HepG2 (cell line): ENCODE measurements around the gene THRA. TPM values are rescaled to one million over a fixed set of nuclear protein-coding genes. Genes with fewer than 3 reads are reported as not detected.
A peak's percentile ranks its signal among the peaks of the same experiment; 100 is the strongest.

Experiments used
- AGO2 ChIP-seq: fragments of 200-400 bp; formaldehyde crosslinking; optimal IDR thresholded peaks from 2 replicates; pipeline ENCODE3; 2017; ENCODE audit warnings: mild to moderate bottlenecking, low read depth, low read length, moderate library complexity
- BORCS8-MEF2B ChIP-seq: sonication (generic); formaldehyde crosslinking; IDR thresholded peaks from 2 replicates; pipeline ENCODE4 v1.8.0; 2022; ENCODE audit warnings: mild to moderate bottlenecking, missing genetic modification reagents
- CBX1 ChIP-seq: IDR thresholded peaks from one replicate; pipeline ENCODE4 v1.6.1; 2016; ENCODE audit warnings: antibody characterized with exemption, low read depth
- EP300 ChIP-seq, 3 experiments: sonication (generic) in 1 of 3; formaldehyde crosslinking in 1 of 3; IDR thresholded peaks; 2 replicates each; pipeline versions ENCODE4 v1.5.1 to v1.6.1; 2011 to 2020; ENCODE audit warnings: low read depth in 2 of 3, low read length in 2 of 3, borderline replicate concordance in 1 of 3, improper control_type of control experiment in 1 of 3, mild to moderate bottlenecking in 1 of 3, missing genetic modification reagents in 1 of 3, moderate library complexity in 1 of 3
- FIP1L1 ChIP-seq: fragments of 200-400 bp; formaldehyde crosslinking; IDR thresholded peaks from 2 replicates; pipeline ENCODE4 v1.6.1; 2018; ENCODE audit warnings: low read depth, mild to moderate bottlenecking, low read length, moderate library complexity, borderline replicate concordance; ENCODE audit not compliant: insufficient read depth
- IRF2 ChIP-seq: IDR thresholded peaks from 2 replicates; pipeline ENCODE4 v1.6.1; 2018; ENCODE audit warnings: missing genetic modification reagents, missing compliant biosample characterization
- NCOA2 ChIP-seq: sonication (generic); formaldehyde crosslinking; IDR thresholded peaks from 2 replicates; pipeline ENCODE4 v1.8.0; 2022; ENCODE audit warnings: inconsistent platforms
- RELA ChIP-seq: sonication (generic); formaldehyde crosslinking; IDR thresholded peaks from 2 replicates; pipeline ENCODE4 v1.4.0; 2020; ENCODE audit warnings: missing genetic modification reagents
- SATB2 ChIP-seq: sonication (generic); formaldehyde crosslinking; IDR thresholded peaks from 2 replicates; pipeline ENCODE4 v1.5.0; 2020; ENCODE audit warnings: missing genetic modification reagents
- TRIM24 ChIP-seq: sonication (generic); formaldehyde crosslinking; IDR thresholded peaks from 2 replicates; pipeline ENCODE4 v1.8.0; 2022; ENCODE audit warnings: mild to moderate bottlenecking, missing genetic modification reagents
- WIZ ChIP-seq: sonication (generic); formaldehyde crosslinking; IDR thresholded peaks from 2 replicates; pipeline ENCODE4 v1.5.1; 2020; ENCODE audit warnings: mild to moderate bottlenecking, missing genetic modification reagents
- ZBTB7A ChIP-seq: sonication (generic); formaldehyde crosslinking; IDR thresholded peaks from 2 replicates; pipeline ENCODE4 v1.8.0; 2022; ENCODE audit warnings: mild to moderate bottlenecking, missing genetic modification reagents
- polyA plus RNA-seq, 8 experiments: library from polyadenylated mRNA; depleted of rRNA in 3 of 8; stranded (reverse) in 7 of 8; unstranded in 1 of 8; fragments of >200 nt; fragmentation: Illumina TruSeq in 4 of 8; extraction: Trizol in 4 of 8; gene quantifications; 2 replicates each; pipeline versions ENCODE4 v1.2.1 to v1.2.3, GENCODE V29; 2011 to 2016; ENCODE audit warnings: low read depth in 4 of 8, missing spikeins in 1 of 8, mixed read lengths in 1 of 8; ENCODE audit not compliant: insufficient read depth in 1 of 8
- total RNA-seq, 5 experiments: library from RNA; depleted of rRNA; stranded (reverse); fragments of >200 nt; fragmentation: Illumina TruSeq; extraction: Trizol; gene quantifications; 2 replicates each; pipeline ENCODE4 v1.2.3, GENCODE V29; 2016; ENCODE audit warnings: low read depth in 1 of 5
- TF ChIP-seq, protein P1 (sequence below): sonication (generic); formaldehyde crosslinking; IDR thresholded peaks from 2 replicates; pipeline ENCODE4 v1.5.0; 2020; ENCODE audit warnings: mild to moderate bottlenecking, missing genetic modification reagents, borderline replicate concordance
- TF ChIP-seq, protein P2 (sequence below): IDR thresholded peaks from 2 replicates; pipeline ENCODE4 v1.6.1; 2012; ENCODE audit warnings: inconsistent platforms
- TF ChIP-seq, protein P3 (sequence below): sonication (generic); formaldehyde crosslinking; IDR thresholded peaks from 2 replicates; pipeline ENCODE4 v1.9.0; 2021; ENCODE audit warnings: missing genetic modification reagents, borderline replicate concordance
- TF ChIP-seq, protein P4 (sequence below): sonication (generic); formaldehyde crosslinking; IDR thresholded peaks from 2 replicates; pipeline ENCODE4 v1.8.1; 2023; ENCODE audit warnings: mild to moderate bottlenecking, moderate library complexity, missing genetic modification reagents
- TF ChIP-seq, protein P5 (sequence below): sonication (generic); formaldehyde crosslinking; IDR thresholded peaks from 2 replicates; pipeline ENCODE4 v1.8.1; 2023; ENCODE audit warnings: missing genetic modification reagents, mild to moderate bottlenecking, borderline replicate concordance

Gene THRA
- total and polyA plus RNA-seq, 2 of the 13 experiments (the other 11 are each of a cell fraction or from before 2014, with no cell fraction given) = 8.0 to 9.9 TPM

DNA sequence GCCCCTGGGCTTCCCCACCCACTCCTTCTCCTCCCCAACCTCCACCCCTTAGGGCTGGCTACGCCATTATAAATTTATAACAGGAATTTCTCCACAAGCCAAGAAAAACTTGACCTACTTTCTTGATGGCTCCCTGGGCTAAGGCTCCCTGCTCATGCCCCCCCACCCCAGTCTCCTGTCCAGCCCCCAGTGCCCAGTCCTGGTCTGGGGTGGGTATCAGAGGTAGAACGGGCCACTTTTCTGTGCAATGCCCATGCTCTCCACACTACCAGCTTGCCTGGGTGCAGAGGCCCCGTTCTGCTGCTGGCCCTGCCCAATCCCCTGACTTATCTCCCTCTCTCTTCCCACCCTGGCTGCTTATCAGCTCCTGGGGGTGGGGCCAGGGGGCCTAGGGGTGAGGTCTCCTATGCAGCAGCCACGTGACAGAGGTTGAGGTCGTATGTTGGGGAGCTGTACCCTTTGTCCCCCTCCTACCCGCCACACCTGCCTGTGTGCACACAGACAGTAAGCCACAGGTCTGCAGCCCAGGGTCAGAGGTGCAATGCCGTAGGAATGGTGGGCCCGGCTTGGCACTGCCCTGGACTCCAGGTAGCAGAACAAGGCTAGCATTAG is 10.1 kb downstream of the THRA start (continued):
- TF ChIP-seq, protein P1, sequence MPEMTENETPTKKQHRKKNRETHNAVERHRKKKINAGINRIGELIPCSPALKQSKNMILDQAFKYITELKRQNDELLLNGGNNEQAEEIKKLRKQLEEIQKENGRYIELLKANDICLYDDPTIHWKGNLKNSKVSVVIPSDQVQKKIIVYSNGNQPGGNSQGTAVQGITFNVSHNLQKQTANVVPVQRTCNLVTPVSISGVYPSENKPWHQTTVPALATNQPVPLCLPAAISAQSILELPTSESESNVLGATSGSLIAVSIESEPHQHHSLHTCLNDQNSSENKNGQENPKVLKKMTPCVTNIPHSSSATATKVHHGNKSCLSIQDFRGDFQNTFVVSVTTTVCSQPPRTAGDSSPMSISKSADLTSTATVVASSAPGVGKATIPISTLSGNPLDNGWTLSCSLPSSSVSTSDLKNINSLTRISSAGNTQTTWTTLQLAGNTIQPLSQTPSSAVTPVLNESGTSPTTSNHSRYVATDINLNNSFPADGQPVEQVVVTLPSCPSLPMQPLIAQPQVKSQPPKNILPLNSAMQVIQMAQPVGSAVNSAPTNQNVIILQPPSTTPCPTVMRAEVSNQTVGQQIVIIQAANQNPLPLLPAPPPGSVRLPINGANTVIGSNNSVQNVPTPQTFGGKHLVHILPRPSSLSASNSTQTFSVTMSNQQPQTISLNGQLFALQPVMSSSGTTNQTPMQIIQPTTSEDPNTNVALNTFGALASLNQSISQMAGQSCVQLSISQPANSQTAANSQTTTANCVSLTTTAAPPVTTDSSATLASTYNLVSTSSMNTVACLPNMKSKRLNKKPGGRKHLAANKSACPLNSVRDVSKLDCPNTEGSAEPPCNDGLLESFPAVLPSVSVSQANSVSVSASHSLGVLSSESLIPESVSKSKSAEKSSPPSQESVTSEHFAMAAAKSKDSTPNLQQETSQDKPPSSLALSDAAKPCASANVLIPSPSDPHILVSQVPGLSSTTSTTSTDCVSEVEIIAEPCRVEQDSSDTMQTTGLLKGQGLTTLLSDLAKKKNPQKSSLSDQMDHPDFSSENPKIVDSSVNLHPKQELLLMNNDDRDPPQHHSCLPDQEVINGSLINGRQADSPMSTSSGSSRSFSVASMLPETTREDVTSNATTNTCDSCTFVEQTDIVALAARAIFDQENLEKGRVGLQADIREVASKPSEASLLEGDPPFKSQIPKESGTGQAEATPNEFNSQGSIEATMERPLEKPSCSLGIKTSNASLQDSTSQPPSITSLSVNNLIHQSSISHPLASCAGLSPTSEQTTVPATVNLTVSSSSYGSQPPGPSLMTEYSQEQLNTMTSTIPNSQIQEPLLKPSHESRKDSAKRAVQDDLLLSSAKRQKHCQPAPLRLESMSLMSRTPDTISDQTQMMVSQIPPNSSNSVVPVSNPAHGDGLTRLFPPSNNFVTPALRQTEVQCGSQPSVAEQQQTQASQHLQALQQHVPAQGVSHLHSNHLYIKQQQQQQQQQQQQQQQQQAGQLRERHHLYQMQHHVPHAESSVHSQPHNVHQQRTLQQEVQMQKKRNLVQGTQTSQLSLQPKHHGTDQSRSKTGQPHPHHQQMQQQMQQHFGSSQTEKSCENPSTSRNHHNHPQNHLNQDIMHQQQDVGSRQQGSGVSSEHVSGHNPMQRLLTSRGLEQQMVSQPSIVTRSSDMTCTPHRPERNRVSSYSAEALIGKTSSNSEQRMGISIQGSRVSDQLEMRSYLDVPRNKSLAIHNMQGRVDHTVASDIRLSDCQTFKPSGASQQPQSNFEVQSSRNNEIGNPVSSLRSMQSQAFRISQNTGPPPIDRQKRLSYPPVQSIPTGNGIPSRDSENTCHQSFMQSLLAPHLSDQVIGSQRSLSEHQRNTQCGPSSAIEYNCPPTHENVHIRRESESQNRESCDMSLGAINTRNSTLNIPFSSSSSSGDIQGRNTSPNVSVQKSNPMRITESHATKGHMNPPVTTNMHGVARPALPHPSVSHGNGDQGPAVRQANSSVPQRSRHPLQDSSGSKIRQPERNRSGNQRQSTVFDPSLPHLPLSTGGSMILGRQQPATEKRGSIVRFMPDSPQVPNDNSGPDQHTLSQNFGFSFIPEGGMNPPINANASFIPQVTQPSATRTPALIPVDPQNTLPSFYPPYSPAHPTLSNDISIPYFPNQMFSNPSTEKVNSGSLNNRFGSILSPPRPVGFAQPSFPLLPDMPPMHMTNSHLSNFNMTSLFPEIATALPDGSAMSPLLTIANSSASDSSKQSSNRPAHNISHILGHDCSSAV (CRISPR knock-in tag) = no peak
- no peak for TF ChIP-seq AGO2
- TF ChIP-seq, protein P2, sequence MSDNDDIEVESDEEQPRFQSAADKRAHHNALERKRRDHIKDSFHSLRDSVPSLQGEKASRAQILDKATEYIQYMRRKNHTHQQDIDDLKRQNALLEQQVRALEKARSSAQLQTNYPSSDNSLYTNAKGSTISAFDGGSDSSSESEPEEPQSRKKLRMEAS = peak; percentile 71; the same call in 1 of the 2 replicates
- TF ChIP-seq, protein P3, sequence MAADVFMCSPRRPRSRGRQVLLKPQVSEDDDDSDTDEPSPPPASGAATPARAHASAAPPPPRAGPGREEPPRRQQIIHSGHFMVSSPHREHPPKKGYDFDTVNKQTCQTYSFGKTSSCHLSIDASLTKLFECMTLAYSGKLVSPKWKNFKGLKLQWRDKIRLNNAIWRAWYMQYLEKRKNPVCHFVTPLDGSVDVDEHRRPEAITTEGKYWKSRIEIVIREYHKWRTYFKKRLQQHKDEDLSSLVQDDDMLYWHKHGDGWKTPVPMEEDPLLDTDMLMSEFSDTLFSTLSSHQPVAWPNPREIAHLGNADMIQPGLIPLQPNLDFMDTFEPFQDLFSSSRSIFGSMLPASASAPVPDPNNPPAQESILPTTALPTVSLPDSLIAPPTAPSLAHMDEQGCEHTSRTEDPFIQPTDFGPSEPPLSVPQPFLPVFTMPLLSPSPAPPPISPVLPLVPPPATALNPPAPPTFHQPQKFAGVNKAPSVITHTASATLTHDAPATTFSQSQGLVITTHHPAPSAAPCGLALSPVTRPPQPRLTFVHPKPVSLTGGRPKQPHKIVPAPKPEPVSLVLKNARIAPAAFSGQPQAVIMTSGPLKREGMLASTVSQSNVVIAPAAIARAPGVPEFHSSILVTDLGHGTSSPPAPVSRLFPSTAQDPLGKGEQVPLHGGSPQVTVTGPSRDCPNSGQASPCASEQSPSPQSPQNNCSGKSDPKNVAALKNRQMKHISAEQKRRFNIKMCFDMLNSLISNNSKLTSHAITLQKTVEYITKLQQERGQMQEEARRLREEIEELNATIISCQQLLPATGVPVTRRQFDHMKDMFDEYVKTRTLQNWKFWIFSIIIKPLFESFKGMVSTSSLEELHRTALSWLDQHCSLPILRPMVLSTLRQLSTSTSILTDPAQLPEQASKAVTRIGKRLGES (CRISPR knock-in tag) = no peak
- TF ChIP-seq BORCS8-MEF2B (CRISPR knock-in tag) = no peak
- TF ChIP-seq RELA (CRISPR knock-in tag) = no peak
- no peak for TF ChIP-seq TRIM24 (CRISPR knock-in tag)
- no peak for TF ChIP-seq FIP1L1
- 0 out of 2 replicates have a peak, but pooled peaks have one; percentile 17 for TF ChIP-seq NCOA2 (CRISPR knock-in tag)
- no peak for TF ChIP-seq IRF2 (CRISPR knock-in tag)
- TF ChIP-seq EP300 (IDR thresholded peaks at IDR 0.05; ENCODE audit: low read depth in 2 of 2, low read length in 2 of 2) = peak in 1 of 2 experiments; percentile 42; a peak in 2 of 4 replicates
- TF ChIP-seq EP300 (CRISPR knock-in tag; IDR thresholded peaks at IDR 0.05; ENCODE audit: borderline replicate concordance) = no peak
- no peak for TF ChIP-seq CBX1
- TF ChIP-seq, protein P4, sequence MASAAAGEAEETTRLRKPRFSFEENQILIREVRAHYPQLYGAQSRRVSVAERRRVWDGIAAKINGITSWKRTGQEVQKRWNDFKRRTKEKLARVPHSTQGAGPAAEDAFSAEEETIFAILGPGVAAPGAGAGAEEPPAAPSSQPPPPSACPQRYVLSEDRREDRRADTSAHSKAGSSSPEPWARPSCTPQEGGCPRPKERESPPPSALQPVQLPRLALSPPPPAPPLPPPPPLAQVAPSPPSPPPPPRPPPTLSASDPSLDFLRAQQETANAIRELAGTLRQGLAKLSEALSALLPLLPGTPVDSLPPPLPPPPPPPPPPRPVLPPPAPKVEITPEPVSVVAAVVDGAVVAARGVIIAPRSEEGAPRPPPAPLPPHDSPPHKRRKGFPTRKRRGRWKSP (CRISPR knock-in tag) = no peak
- TF ChIP-seq WIZ (CRISPR knock-in tag) = no peak
- no peak for TF ChIP-seq SATB2
- TF ChIP-seq, protein P5, sequence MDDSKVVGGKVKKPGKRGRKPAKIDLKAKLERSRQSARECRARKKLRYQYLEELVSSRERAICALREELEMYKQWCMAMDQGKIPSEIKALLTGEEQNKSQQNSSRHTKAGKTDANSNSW (CRISPR knock-in tag) = no peak
- 0 out of 2 replicates have a peak, but pooled peaks have one; percentile 81 for TF ChIP-seq ZBTB7A (CRISPR knock-in tag)
